Loucy (cell line): Measurements from ENCODE around the gene LTBP1.

Source experiments
- H2AFZ ChIP-seq: fragments of 200-600 bp; sonication (generic); 2 replicates; pipeline ENCODE4 v1.6.0; 2016; ENCODE audit warnings: antibody characterized with exemption, mild to moderate bottlenecking, low read length, moderate library complexity
- H3F3A ChIP-seq: fragments of 200-600 bp; 2 replicates; pipeline ENCODE4 v1.6.0; 2016; ENCODE audit warnings: antibody characterized with exemption, low read depth, mild to moderate bottlenecking
- H3K27me3 ChIP-seq: fragments of 200-600 bp; sonication (generic); 2 replicates; pipeline ENCODE4 v1.6.1; 2014; ENCODE audit warnings: low read length, mild to moderate bottlenecking; ENCODE audit not compliant: insufficient read depth, poor library complexity, severe bottlenecking
- H3K36me3 ChIP-seq: fragments of 200-600 bp; sonication (generic); 2 replicates; pipeline ENCODE4 v1.6.1; 2016; ENCODE audit warnings: low read length; ENCODE audit not compliant: insufficient read depth
- H3K4me1 ChIP-seq: fragments of 200-600 bp; sonication (generic); 2 replicates; pipeline ENCODE4 v1.5.1; 2014; ENCODE audit warnings: low read length, mild to moderate bottlenecking; ENCODE audit not compliant: insufficient read depth, poor library complexity, severe bottlenecking
- H3K4me2 ChIP-seq: fragments of 200-600 bp; sonication (generic); 2 replicates; pipeline ENCODE4 v1.6.0; 2014; ENCODE audit warnings: antibody characterized with exemption, low read length, low read depth, mild to moderate bottlenecking; ENCODE audit not compliant: poor library complexity, severe bottlenecking
- H3K4me3 ChIP-seq: fragments of 200-600 bp; sonication (generic); 2 replicates; pipeline ENCODE4 v1.5.1; 2014; ENCODE audit warnings: low read length, mild to moderate bottlenecking, mixed read lengths; ENCODE audit not compliant: poor library complexity, severe bottlenecking
- H3K79me2 ChIP-seq: fragments of 200-600 bp; sonication (generic); 2 replicates; pipeline ENCODE4 v1.6.1; 2014; ENCODE audit warnings: low read length; ENCODE audit not compliant: insufficient read depth
- H3K9ac ChIP-seq: fragments of 200-600 bp; sonication (generic); 2 replicates; pipeline ENCODE4 v1.6.0; 2014; ENCODE audit warnings: mild to moderate bottlenecking, low read depth, low read length, moderate library complexity; ENCODE audit not compliant: poor library complexity, severe bottlenecking
- H3K9me2 ChIP-seq: fragments of 200-600 bp; sonication (generic); replicated peaks from 2 replicates; pipeline ENCODE4 v1.6.1; 2016; ENCODE audit warnings: low read depth, low read length, mixed read lengths
- H3K9me3 ChIP-seq: fragments of 200-600 bp; sonication (generic); 2 replicates; pipeline ENCODE4 v1.6.1; 2014; ENCODE audit warnings: mild to moderate bottlenecking, antibody characterized with exemption, low read length, low read depth; ENCODE audit not compliant: insufficient read depth
- H4K20me1 ChIP-seq: fragments of 200-600 bp; sonication (generic); 2 replicates; pipeline ENCODE4 v1.6.0; 2014; ENCODE audit warnings: antibody characterized with exemption, low read length, mild to moderate bottlenecking; ENCODE audit not compliant: insufficient read depth, poor library complexity, severe bottlenecking
- EZH2phosphoT487 ChIP-seq: fragments of 200-600 bp; IDR thresholded peaks from 2 replicates; pipeline ENCODE4 v1.6.1; 2018; ENCODE audit warnings: antibody characterized with exemption, mild to moderate bottlenecking, moderate library complexity, borderline replicate concordance
- TF ChIP-seq, protein P1 (sequence below): fragments of 200-600 bp; sonication (generic); conservative IDR thresholded peaks from 2 replicates; pipeline ENCODE4 v1.5.1; 2014; ENCODE audit warnings: mild to moderate bottlenecking, antibody characterized with exemption, low read length

Gene LTBP1

DNA sequence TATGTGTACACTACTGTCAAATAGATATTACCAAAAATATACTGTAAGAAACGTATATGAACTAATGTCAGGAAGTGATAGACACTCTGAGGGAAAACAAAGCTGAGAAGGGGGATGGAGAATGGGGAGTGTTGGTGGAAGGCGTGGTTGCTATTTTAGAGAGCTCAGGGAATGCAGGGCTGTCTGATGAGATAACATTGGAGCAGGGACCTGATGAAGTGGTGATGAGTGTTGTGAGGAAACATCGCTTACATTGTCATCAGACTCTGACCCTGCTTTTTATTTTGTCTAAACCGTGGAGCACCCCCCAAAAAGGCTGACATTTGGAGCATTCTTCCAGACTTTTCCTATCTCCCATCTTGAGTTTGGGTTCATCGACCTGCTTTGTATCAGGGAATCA lies 194.7 kb downstream of the LTBP1 start:
- Histone ChIP-seq H4K20me1 (no peaks in the 10 kb centered on the region), H3K9me3 (no peaks in the 10 kb centered on the region), H3K4me1 (peaks cover 5% of the 10 kb centered on the region), H3K36me3 (no peaks in the 10 kb centered on the region), H3K79me2 (no peaks in the 10 kb centered on the region), H3K4me2 (no peak overlapping the region), H3K9me2 (no peaks in the 10 kb centered on the region), H2AFZ (no peak overlapping the region), H3F3A (no peaks in the 10 kb centered on the region), H3K27me3 (no peaks in the 10 kb centered on the region), H3K9ac (no peak overlapping the region), H3K4me3 (no peak overlapping the region)
- TF ChIP-seq, protein P1, sequence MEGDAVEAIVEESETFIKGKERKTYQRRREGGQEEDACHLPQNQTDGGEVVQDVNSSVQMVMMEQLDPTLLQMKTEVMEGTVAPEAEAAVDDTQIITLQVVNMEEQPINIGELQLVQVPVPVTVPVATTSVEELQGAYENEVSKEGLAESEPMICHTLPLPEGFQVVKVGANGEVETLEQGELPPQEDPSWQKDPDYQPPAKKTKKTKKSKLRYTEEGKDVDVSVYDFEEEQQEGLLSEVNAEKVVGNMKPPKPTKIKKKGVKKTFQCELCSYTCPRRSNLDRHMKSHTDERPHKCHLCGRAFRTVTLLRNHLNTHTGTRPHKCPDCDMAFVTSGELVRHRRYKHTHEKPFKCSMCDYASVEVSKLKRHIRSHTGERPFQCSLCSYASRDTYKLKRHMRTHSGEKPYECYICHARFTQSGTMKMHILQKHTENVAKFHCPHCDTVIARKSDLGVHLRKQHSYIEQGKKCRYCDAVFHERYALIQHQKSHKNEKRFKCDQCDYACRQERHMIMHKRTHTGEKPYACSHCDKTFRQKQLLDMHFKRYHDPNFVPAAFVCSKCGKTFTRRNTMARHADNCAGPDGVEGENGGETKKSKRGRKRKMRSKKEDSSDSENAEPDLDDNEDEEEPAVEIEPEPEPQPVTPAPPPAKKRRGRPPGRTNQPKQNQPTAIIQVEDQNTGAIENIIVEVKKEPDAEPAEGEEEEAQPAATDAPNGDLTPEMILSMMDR = no peak
- TF ChIP-seq EZH2phosphoT487 = no peak

DNA sequence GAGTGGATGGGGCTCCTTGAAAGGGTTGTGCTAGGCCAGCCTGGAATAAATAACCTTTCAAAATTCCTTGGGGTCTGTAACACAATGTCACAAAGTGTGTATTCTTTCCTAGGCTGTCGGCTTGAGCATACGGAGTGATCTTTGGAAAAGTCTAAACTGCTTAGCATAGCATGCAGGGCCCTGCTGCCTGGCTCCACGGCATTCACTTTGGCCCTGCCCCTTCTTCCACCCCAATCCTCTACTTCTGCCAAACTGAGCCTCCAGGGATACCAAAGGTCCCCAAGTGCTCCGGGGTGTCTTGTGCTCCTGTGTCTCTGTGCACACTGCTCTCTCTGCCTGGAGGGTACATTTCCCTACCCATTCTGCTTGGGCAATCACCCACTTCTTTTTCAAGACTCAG lies 196.1 kb downstream of the LTBP1 start:
- H3K79me2 ChIP-seq = no peaks in the 10 kb centered on the region
- H3F3A ChIP-seq = no peaks in the 10 kb centered on the region
- no peak overlapping the region for H3K9ac ChIP-seq
- H3K9me2 ChIP-seq = no peaks in the 10 kb centered on the region
- no peak for TF ChIP-seq EZH2phosphoT487
- TF ChIP-seq, protein P1 = no peak
- no peaks in the 10 kb centered on the region for H3K9me3 ChIP-seq
- no peaks in the 10 kb centered on the region for H3K27me3 ChIP-seq
- no peak overlapping the region for H3K4me3 ChIP-seq
- H3K36me3 ChIP-seq = no peaks in the 10 kb centered on the region
- H4K20me1 ChIP-seq = no peaks in the 10 kb centered on the region
- peaks cover 5% of the 10 kb centered on the region for H3K4me1 ChIP-seq
- H2AFZ ChIP-seq = no peak overlapping the region
- H3K4me2 ChIP-seq = no peak overlapping the region

DNA sequence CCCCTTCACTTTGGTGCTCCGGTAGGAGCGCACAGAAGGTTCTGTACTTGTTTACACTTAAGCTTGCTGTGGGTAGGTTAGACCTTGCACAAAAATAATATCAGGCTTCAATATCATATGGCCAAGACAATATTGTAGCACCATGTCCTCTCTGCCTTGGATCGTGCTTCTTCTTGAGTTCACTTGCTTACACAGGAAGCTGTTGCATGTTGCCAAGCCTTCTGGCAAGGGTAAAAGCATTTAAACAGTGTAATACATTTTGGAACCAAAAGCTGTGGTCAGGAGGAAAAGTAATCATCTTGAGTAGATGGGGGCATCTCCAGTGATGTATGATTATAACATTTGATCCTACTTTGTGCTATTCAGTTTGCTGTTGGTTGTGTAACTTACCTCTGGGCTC lies 197.5 kb downstream of the LTBP1 start:
- TF ChIP-seq EZH2phosphoT487 = no peak
- TF ChIP-seq, protein P1 = no peak
- H3K79me2 ChIP-seq = no peaks in the 10 kb centered on the region
- H3K4me1 ChIP-seq = peaks cover 5% of the 10 kb centered on the region
- no peaks in the 10 kb centered on the region for H3K36me3 ChIP-seq
- no peaks in the 10 kb centered on the region for H3K9me2 ChIP-seq
- H4K20me1 ChIP-seq = no peaks in the 10 kb centered on the region
- H3K4me3 ChIP-seq = no peak overlapping the region
- no peaks in the 10 kb centered on the region for H3K9me3 ChIP-seq
- H2AFZ ChIP-seq = no peak overlapping the region
- no peak overlapping the region for H3K4me2 ChIP-seq
- no peaks in the 10 kb centered on the region for H3F3A ChIP-seq
- H3K9ac ChIP-seq = no peak overlapping the region
- no peaks in the 10 kb centered on the region for H3K27me3 ChIP-seq
